Renal cortical epithelial cell (primary cell): ENCODE data around the gene ING5. TPM values are rescaled to one million over a fixed set of nuclear protein-coding genes. Genes with fewer than 3 reads are reported as not detected.

Experiments
- DNase-seq: peaks from one replicate; pipeline ENCODE4 v3.0.0-alpha.2; 2011; ENCODE audit warnings: low read depth
- total RNA-seq: library from RNA; depleted of rRNA; stranded (reverse); fragments of >200 nt; gene quantifications from 2 replicates; pipeline ENCODE4 v1.2.3, GENCODE V29; 2014

Gene ING5
- total RNA-seq, 1 donor from 2014 or later: 22.7 TPM

GRCh38 chr2:241776336-241777169 is 74.7 kb downstream of the ING5 start, which contains the start of gene GAL3ST2:
GAL3ST2 (plus strand) TSS chr2:241776822; CDS start chr2:241776956, 134 bp downstream.
- DNase-seq: no peak

GRCh38 chr2:241777170-241777685 is 75.4 kb downstream of the ING5 start:
- DNase-seq: no peak

- no peak for DNase-seq
Measured at GRCh38 chr2:241777686-241778627, 76.1 kb downstream of the ING5 start.

Other genes starting within 250 kb of the ING5 start
- gene STK25, start 193.5 kb upstream of the ING5 start, total RNA-seq: 240 and 280 TPM in 2 replicates
- 57.0 and 61.0 TPM in 2 replicates for gene BOK, start 143.3 kb upstream of the ING5 start, total RNA-seq
- 35.1 and 39.2 TPM in 2 replicates for gene THAP4, start 64.9 kb upstream of the ING5 start, total RNA-seq
- 53.0 and 106 TPM in 2 replicates for gene ATG4B, start 64.3 kb upstream of the ING5 start, total RNA-seq
- 12.2 and 47.4 TPM in 2 replicates for gene DTYMK, start 15.2 kb upstream of the ING5 start, total RNA-seq
- 12.5 and 22.4 TPM in 2 replicates for gene D2HGDH, start 32.6 kb downstream of the ING5 start, total RNA-seq
- gene GAL3ST2, start 74.8 kb downstream of the ING5 start, total RNA-seq: 0.17 and 0.70 TPM in 2 replicates
- 0.40 TPM in 1 of 2 replicates, not detected in the other for gene NEU4, start 107.2 kb downstream of the ING5 start, total RNA-seq
- 0.15 TPM in 1 of 2 replicates, not detected in the other for gene PDCD1, start 156.9 kb downstream of the ING5 start, total RNA-seq
- gene RTP5, start 167.7 kb downstream of the ING5 start, total RNA-seq: not detected in 2 replicates